ENCODE data around the gene HSD17B14.
A peak's percentile ranks its signal among the peaks of the same experiment; 100 is the strongest.
"Not testable (repeated sequence)": the region's sequence is repeated elsewhere in the genome, so short reads cannot be mapped to it uniquely, and the experiment has no call there.

Gene HSD17B14

GRCh38 chr19:48796298-48797083, 39.8 kb downstream of the HSD17B14 start:
- no peak for DNase-seq

GRCh38 chr19:48795685-48796070, 40.6 kb downstream of the HSD17B14 start:
- DNase-seq: no peak

- DNase-seq: peak; percentile 89 to 91
Observed at GRCh38 chr19:48795055-48795684, 41.1 kb downstream of the HSD17B14 start.

GRCh38 chr19:48794291-48794690, 42.0 kb downstream of the HSD17B14 start:
- no peak for DNase-seq

GRCh38 chr19:48793271-48793670, 43.0 kb downstream of the HSD17B14 start:
- DNase-seq: no peak

- DNase-seq: not testable (repeated sequence)
Observed at GRCh38 chr19:48787331-48787730, 49.0 kb downstream of the HSD17B14 start.

- not testable (repeated sequence) for DNase-seq
Observed at GRCh38 chr19:48786422-48786821, 49.9 kb downstream of the HSD17B14 start.

GRCh38 chr19:48784527-48784926, 51.8 kb downstream of the HSD17B14 start:
- no peak for DNase-seq

GRCh38 chr19:48780631-48781391, 55.5 kb downstream of the HSD17B14 start:
- peak; percentile 10 to 45 for DNase-seq

GRCh38 chr19:48779636-48780035, 56.7 kb downstream of the HSD17B14 start:
- DNase-seq: no peak

- DNase-seq: no peak
Observed at GRCh38 chr19:48777720-48778119, 58.6 kb downstream of the HSD17B14 start.

- DNase-seq: no peak
Observed at GRCh38 chr19:48777139-48777538, 59.2 kb downstream of the HSD17B14 start.

- no peak for DNase-seq
Observed at GRCh38 chr19:48772503-48772953, 63.8 kb downstream of the HSD17B14 start.

GRCh38 chr19:48770734-48771472, 65.4 kb downstream of the HSD17B14 start:
- DNase-seq: no peak

GRCh38 chr19:48770266-48770665, 66.0 kb downstream of the HSD17B14 start:
- no peak for DNase-seq

- DNase-seq: no peak
Observed at GRCh38 chr19:48768994-48769713, 67.1 kb downstream of the HSD17B14 start.

- not testable (repeated sequence) for DNase-seq
Observed at GRCh38 chr19:48768171-48768753, 68.0 kb downstream of the HSD17B14 start.

- not testable (repeated sequence) for DNase-seq
Observed at GRCh38 chr19:48765816-48766215, 70.5 kb downstream of the HSD17B14 start.
